ENCODE data around the gene HOATZ. TPM values are rescaled to one million over a fixed set of nuclear protein-coding genes. Genes with fewer than 3 reads are reported as not detected.

HOATZ gene
- total and polyA plus RNA-seq, 2 donors (not counting 1 experiment from before 2014, with no cell fraction given): not detected

DNA sequence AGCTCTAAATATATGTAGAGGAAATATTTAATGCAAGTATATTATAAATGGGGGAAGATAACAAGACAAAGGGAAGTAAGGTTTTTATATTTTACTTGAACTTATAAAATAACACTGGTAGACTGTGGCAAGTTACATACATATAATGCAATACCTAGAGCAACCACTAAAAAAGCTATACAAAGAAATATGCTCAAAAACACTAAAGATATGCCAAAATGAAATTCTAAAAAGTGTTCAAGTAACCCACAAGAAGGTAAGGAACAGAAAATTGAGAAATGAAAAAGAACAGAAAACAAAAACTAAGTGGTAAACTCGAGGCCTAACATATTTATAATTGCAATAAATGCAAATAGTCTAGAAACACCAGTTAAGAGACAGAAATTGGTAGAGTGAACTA, 34.9 kb upstream of the HOATZ start:
- no peak for DNase-seq (ENCODE audit: low read depth in 2 of 2)
- H4K20me1 ChIP-seq (ENCODE audit: control insufficient read depth, extremely low read depth, insufficient read depth, low read length): no peaks in the 10 kb centered on the region
- H3K36me3 ChIP-seq (ENCODE audit: control insufficient read depth, insufficient read depth, low read length): no peaks in the 10 kb centered on the region
- H3K4me2 ChIP-seq (ENCODE audit: extremely low read depth, insufficient read depth, low read length): no peak overlapping the region
- H3K27me3 ChIP-seq (ENCODE audit: control insufficient read depth, insufficient read depth, low read length): no peaks in the 10 kb centered on the region
- H3K9ac ChIP-seq (ENCODE audit: insufficient read depth, low read length): no peak overlapping the region
- H3K9me3 ChIP-seq (ENCODE audit: control insufficient read depth, insufficient read depth, low read depth, low read length): no peaks in the 10 kb centered on the region
- no peaks in the 10 kb centered on the region for H3K79me2 ChIP-seq (ENCODE audit: control insufficient read depth, insufficient read depth, low read length)
- H3K27ac ChIP-seq (ENCODE audit: insufficient read depth, low read length): no peak overlapping the region
- no peaks in the 10 kb centered on the region for H3K4me1 ChIP-seq (ENCODE audit: control insufficient read depth, extremely low read depth, insufficient read depth, low read length)
- H2AFZ ChIP-seq (ENCODE audit: low read length): no peak overlapping the region
- TF ChIP-seq, protein P1, sequence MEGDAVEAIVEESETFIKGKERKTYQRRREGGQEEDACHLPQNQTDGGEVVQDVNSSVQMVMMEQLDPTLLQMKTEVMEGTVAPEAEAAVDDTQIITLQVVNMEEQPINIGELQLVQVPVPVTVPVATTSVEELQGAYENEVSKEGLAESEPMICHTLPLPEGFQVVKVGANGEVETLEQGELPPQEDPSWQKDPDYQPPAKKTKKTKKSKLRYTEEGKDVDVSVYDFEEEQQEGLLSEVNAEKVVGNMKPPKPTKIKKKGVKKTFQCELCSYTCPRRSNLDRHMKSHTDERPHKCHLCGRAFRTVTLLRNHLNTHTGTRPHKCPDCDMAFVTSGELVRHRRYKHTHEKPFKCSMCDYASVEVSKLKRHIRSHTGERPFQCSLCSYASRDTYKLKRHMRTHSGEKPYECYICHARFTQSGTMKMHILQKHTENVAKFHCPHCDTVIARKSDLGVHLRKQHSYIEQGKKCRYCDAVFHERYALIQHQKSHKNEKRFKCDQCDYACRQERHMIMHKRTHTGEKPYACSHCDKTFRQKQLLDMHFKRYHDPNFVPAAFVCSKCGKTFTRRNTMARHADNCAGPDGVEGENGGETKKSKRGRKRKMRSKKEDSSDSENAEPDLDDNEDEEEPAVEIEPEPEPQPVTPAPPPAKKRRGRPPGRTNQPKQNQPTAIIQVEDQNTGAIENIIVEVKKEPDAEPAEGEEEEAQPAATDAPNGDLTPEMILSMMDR (conservative IDR thresholded peaks at IDR 0.05 in 1 of 2, IDR thresholded peaks at IDR 0.05 in 1 of 2; ENCODE audit: low read depth in 1 of 2, low read length in 2 of 2): no peak
- no peak for TF ChIP-seq EZH2 (IDR thresholded peaks at IDR 0.05; ENCODE audit: low read length, missing control alignments)
- H3K4me3 ChIP-seq (replicated peaks in 1 of 4; ENCODE audit: control extremely low read depth in 1 of 4, insufficient read depth in 1 of 4, low read depth in 3 of 4, low read length in 4 of 4): no peak overlapping the region

DNA sequence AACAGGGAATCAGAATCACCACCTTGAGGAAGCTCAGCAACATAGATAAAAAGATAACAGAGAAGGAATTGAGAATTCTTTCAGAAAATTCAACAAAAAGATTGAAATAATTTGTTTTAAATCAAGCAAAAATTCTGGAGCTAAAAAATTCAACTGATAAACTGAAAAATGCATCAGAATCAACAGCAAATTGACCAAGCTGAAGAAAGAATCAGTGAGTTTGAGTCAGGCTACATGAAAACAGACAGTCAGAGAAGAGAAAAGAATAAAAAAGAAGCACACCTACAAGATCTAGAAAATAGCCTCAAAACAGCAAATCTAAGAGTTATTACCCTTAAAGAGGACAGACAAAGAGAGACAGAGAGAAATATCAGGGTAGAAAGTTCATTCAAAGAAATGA, 31.1 kb upstream of the HOATZ start:
- no peak overlapping the region for H3K27ac ChIP-seq (ENCODE audit: insufficient read depth, low read length)
- H3K9ac ChIP-seq (ENCODE audit: insufficient read depth, low read length): no peak overlapping the region
- H3K4me3 ChIP-seq (replicated peaks in 1 of 4; ENCODE audit: control extremely low read depth in 1 of 4, insufficient read depth in 1 of 4, low read depth in 3 of 4, low read length in 4 of 4): no peak overlapping the region
- no peaks in the 10 kb centered on the region for H3K27me3 ChIP-seq (ENCODE audit: control insufficient read depth, insufficient read depth, low read length)
- H2AFZ ChIP-seq (ENCODE audit: low read length): no peak overlapping the region
- no peaks in the 10 kb centered on the region for H3K9me3 ChIP-seq (ENCODE audit: control insufficient read depth, insufficient read depth, low read depth, low read length)
- H3K79me2 ChIP-seq (ENCODE audit: control insufficient read depth, insufficient read depth, low read length): no peaks in the 10 kb centered on the region
- H3K4me2 ChIP-seq (ENCODE audit: extremely low read depth, insufficient read depth, low read length): no peak overlapping the region
- no peaks in the 10 kb centered on the region for H3K4me1 ChIP-seq (ENCODE audit: control insufficient read depth, extremely low read depth, insufficient read depth, low read length)
- DNase-seq (ENCODE audit: low read depth in 2 of 2): no peak
- no peaks in the 10 kb centered on the region for H4K20me1 ChIP-seq (ENCODE audit: control insufficient read depth, extremely low read depth, insufficient read depth, low read length)
- TF ChIP-seq, protein P1 (conservative IDR thresholded peaks at IDR 0.05 in 1 of 2, IDR thresholded peaks at IDR 0.05 in 1 of 2; ENCODE audit: low read depth in 1 of 2, low read length in 2 of 2): no peak
- no peak for TF ChIP-seq EZH2 (IDR thresholded peaks at IDR 0.05; ENCODE audit: low read length, missing control alignments)
- no peaks in the 10 kb centered on the region for H3K36me3 ChIP-seq (ENCODE audit: control insufficient read depth, insufficient read depth, low read length)

DNA sequence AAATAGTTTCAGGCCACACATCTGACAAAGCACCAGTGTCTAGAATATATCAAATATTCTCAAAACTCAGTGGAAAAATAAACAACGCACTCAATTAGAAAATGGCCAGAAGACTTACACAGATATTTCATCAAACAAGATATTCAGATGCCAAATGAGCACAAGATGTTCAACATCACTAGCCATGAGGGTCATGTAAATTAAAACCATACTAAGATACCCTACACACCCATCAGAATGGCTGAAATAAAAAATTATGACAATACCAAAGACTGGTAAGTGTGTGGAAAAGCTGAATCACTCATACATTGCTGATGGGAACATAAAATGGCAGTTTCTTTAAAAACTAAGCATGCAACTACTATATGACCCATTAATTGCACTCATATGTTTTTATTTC, 24.1 kb upstream of the HOATZ start:
- Histone ChIP-seq H3K79me2 (ENCODE audit: control insufficient read depth, insufficient read depth, low read length) (no peaks in the 10 kb centered on the region), H3K9me3 (ENCODE audit: control insufficient read depth, insufficient read depth, low read depth, low read length) (no peaks in the 10 kb centered on the region), H3K4me1 (ENCODE audit: control insufficient read depth, extremely low read depth, insufficient read depth, low read length) (no peaks in the 10 kb centered on the region), H3K27me3 (ENCODE audit: control insufficient read depth, insufficient read depth, low read length) (peaks cover 3% of the 10 kb centered on the region), H2AFZ (ENCODE audit: low read length) (no peak overlapping the region), H3K4me2 (ENCODE audit: extremely low read depth, insufficient read depth, low read length) (no peak overlapping the region), H3K36me3 (ENCODE audit: control insufficient read depth, insufficient read depth, low read length) (no peaks in the 10 kb centered on the region), H3K9ac (ENCODE audit: insufficient read depth, low read length) (no peak overlapping the region), H3K4me3 (replicated peaks in 1 of 4; ENCODE audit: control extremely low read depth in 1 of 4, insufficient read depth in 1 of 4, low read depth in 3 of 4, low read length in 4 of 4) (no peak overlapping the region), H4K20me1 (ENCODE audit: control insufficient read depth, extremely low read depth, insufficient read depth, low read length) (no peaks in the 10 kb centered on the region), H3K27ac (ENCODE audit: insufficient read depth, low read length) (no peak overlapping the region)
- TF ChIP-seq, protein P1 (conservative IDR thresholded peaks at IDR 0.05 in 1 of 2, IDR thresholded peaks at IDR 0.05 in 1 of 2; ENCODE audit: low read depth in 1 of 2, low read length in 2 of 2): no peak
- no peak for TF ChIP-seq EZH2 (IDR thresholded peaks at IDR 0.05; ENCODE audit: low read length, missing control alignments)
- no peak for DNase-seq (ENCODE audit: low read depth in 2 of 2)

Measured in fibroblast of lung (primary cell).